ENCODE measurements around the gene EXOC4.

- no peak for TF ChIP-seq GATA2 (IDR thresholded peaks at IDR 0.05; ENCODE audit: low read depth, low read length)
- no peak for TF ChIP-seq GATA3 (IDR thresholded peaks at IDR 0.05; ENCODE audit: low read depth, low read length)
Measured at GRCh38 chr7:133851411-133851810, 598.5 kb downstream of the EXOC4 start.

All from SH-SY5Y (cell line).